ENCODE measurements around the gene GABRA4.

The GABRA4 gene

GRCh38 chr4:46934726-46935125 lies 58.7 kb downstream of the GABRA4 start:
- TF ChIP-seq CTCF (IDR thresholded peaks at IDR 0.05; ENCODE audit: low read length, missing control alignments): no peak
- DNase-seq (ENCODE audit: low read depth): no peak
- no peak overlapping the region for H3K4me3 ChIP-seq (replicated peaks; ENCODE audit: low read depth, low read length)

GRCh38 chr4:46933686-46934085 lies 59.7 kb downstream of the GABRA4 start:
- TF ChIP-seq CTCF (IDR thresholded peaks at IDR 0.05; ENCODE audit: low read length, missing control alignments): no peak
- no peak overlapping the region for H3K4me3 ChIP-seq (replicated peaks; ENCODE audit: low read depth, low read length)
- no peak for DNase-seq (ENCODE audit: low read depth)

DNA sequence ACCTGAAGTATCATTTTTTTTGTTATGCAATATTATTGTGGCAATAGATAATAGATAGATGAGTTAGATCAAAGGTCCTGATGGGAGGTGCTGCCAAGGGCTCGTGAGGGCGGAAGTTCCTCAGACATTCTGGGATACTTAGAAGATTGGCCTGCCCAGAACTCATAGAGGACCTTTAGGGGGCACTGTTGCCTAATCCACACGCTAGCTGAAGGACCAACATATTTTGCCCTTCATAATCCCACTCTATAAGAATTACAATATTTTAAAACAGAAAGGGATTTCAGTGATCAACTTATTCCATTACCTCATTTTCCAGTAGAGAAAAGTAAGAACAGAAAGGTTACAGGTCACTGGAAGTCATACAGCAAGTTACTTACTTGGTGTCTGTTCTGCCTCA lies 61.4 kb downstream of the GABRA4 start:
- H3K4me3 ChIP-seq (replicated peaks; ENCODE audit: low read depth, low read length): no peak overlapping the region
- peak; percentile 67 for TF ChIP-seq CTCF (IDR thresholded peaks at IDR 0.05; ENCODE audit: low read length, missing control alignments)
- DNase-seq (ENCODE audit: low read depth): peak; percentile 64

- TF ChIP-seq CTCF (IDR thresholded peaks at IDR 0.05; ENCODE audit: low read length, missing control alignments): no peak
- DNase-seq (ENCODE audit: low read depth): no peak
- H3K4me3 ChIP-seq (replicated peaks; ENCODE audit: low read depth, low read length): no peak overlapping the region
These were observed 62.5 kb downstream of the GABRA4 start for GRCh38 chr4:46930891-46931290.

- no peak for TF ChIP-seq CTCF (IDR thresholded peaks at IDR 0.05; ENCODE audit: low read length, missing control alignments)
- DNase-seq (ENCODE audit: low read depth): peak; percentile 3
These were observed 66.2 kb downstream of the GABRA4 start for GRCh38 chr4:46927201-46927600.

DNA sequence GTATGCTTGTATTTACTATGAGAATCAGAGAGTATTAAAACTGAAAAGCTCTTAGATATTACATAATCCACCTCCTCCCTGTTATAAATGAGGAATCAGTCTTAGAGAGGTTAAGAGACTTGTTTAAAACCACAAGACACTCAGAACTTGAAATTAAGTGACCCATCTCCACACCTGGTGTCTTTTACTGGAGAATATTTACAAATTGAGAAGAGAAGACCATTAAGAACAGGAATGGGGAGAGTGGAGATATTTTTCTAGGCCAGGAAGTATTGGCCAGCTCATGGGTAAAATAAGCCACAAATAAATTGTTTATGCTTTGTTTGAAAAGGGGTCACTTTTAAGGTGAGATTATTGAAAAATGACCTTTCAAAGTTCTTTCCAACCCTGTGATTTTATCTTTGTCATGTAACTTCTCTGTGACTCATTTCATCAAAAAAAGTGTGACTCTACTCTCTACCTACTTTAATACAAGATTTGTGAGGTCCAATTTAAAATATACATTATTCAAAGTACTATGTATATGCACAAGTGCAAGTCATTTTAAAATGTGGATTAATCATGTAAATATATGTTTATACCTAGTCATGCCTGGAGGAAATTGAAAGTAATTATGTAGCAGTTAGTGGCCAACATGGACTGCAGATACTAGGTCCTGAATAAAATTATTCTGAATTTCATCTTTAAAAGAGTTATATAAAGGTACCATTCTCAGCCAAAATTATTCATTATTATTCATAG lies 68.4 kb downstream of the GABRA4 start:
- H3K4me3 ChIP-seq (replicated peaks; ENCODE audit: low read depth, low read length): no peak overlapping the region
- no peak for DNase-seq (ENCODE audit: low read depth)
- TF ChIP-seq CTCF (IDR thresholded peaks at IDR 0.05; ENCODE audit: low read length, missing control alignments): no peak

More at GRCh38 chr4:46927201-46927600, 66.2 kb downstream of the GABRA4 start:
- no peak overlapping the region for H3K4me3 ChIP-seq (replicated peaks; ENCODE audit: low read depth, low read length)

GRCh38 chr4:46922205-46922604 lies 71.2 kb downstream of the GABRA4 start:
- no peak for DNase-seq (ENCODE audit: low read depth)
- no peak overlapping the region for H3K4me3 ChIP-seq (replicated peaks; ENCODE audit: low read depth, low read length)
- no peak for TF ChIP-seq CTCF (IDR thresholded peaks at IDR 0.05; ENCODE audit: low read length, missing control alignments)

All from fibroblast of pulmonary artery (primary cell).